Left colon (tissue), 2 donors: ENCODE results near the gene HPS1. TPM values are rescaled to one million over a fixed set of nuclear protein-coding genes. Genes with fewer than 3 reads are reported as not detected.

Experiments
- ATAC-seq: fragments of 200-7000 bp; cut with Tn5 transposase; one replicate; pipeline ENCODE4 v1.9.1; 2020; ENCODE audit warnings: mild to moderate bottlenecking, moderate library complexity
- DNase-seq, 2 donors: peaks; one replicate each; pipeline ENCODE4 v3.0.0-alpha.2; 2020
- intact Hi-C, 2 donors: fragments of 100-400 bp; cut with DNase I in 1 of 2; cut with micrococcal nuclease in 1 of 2; formaldehyde crosslinking; loops; one replicate each; pipeline versions ENCODE4 v1.11.2 to v1.14.0; 2022; cut with DNase I, micrococcal nuclease
- total RNA-seq, 2 donors: library from RNA; stranded (reverse); fragmentation: NEBNext Ultra II Directional; extraction: Animal tissue kit (Norgen Biotek cat#: 25700); gene quantifications; one replicate each; pipeline ENCODE4 v1.2.1, GENCODE V29; 2021
- donor health status: DM: no; HTN: no; CAD: no.
- donor health status: DM: yes; HTN: yes; CAD: no.

Gene HPS1
- total RNA-seq, 2 donors from 2014 or later, result 74.7 to 96.2 TPM

GRCh38 chr10:98418665-98419468 lies 27.9 kb downstream of the HPS1 start:
- intact Hi-C loops, result no loop called here
- DNase-seq (no peak), ATAC-seq (no peak)

GRCh38 chr10:98417973-98418664 lies 28.6 kb downstream of the HPS1 start:
- intact Hi-C loops, result no loop called here
- ATAC-seq (no peak), DNase-seq (no peak)

GRCh38 chr10:98417481-98417959 lies 29.2 kb downstream of the HPS1 start:
- ATAC-seq (no peak), DNase-seq (no peak)
- intact Hi-C loops, result no loop called here

GRCh38 chr10:98416606-98417388 lies 29.9 kb downstream of the HPS1 start:
- DNase-seq, result no peak
- intact Hi-C loops, result no loop called here
- ATAC-seq, result no peak

GRCh38 chr10:98415731-98416119 lies 31.0 kb downstream of the HPS1 start:
- DNase-seq (no peak), ATAC-seq (no peak)
- intact Hi-C loops, result no loop called here

- intact Hi-C loops, result no loop called here
- DNase-seq (peak; percentile 93 to 95), ATAC-seq (peak; percentile 95)
Observed at GRCh38 chr10:98414932-98415730, 31.6 kb downstream of the HPS1 start, which contains the start of gene PYROXD2. Gene PYROXD2, minus strand, starts transcription at chr10:98415182. Its CDS starts 47 bp downstream, at chr10:98415135.

GRCh38 chr10:98414578-98414931 lies 32.2 kb downstream of the HPS1 start:
- DNase-seq, result no peak
- intact Hi-C loops, result no loop called here
- no peak for ATAC-seq

- DNase-seq, result peak in 1 of 2 donors; percentile 22
- intact Hi-C loops, result no loop called here
- ATAC-seq, result no peak
Observed at GRCh38 chr10:98411768-98412167, 35.0 kb downstream of the HPS1 start.

- peak in 1 of 2 donors; percentile 9 for DNase-seq
- intact Hi-C loops, result no loop called here
- no peak for ATAC-seq
Observed at GRCh38 chr10:98411166-98411565, 35.6 kb downstream of the HPS1 start.

- intact Hi-C loops, result no loop called here
- no peak for ATAC-seq
- peak in 1 of 2 donors; percentile 17 for DNase-seq
Observed at GRCh38 chr10:98410759-98411158, 36.0 kb downstream of the HPS1 start.

- intact Hi-C loops, result no loop called here
- ATAC-seq, result no peak
- DNase-seq, result peak in 1 of 2 donors; percentile 9
Observed at GRCh38 chr10:98410135-98410743, 36.5 kb downstream of the HPS1 start.

- intact Hi-C loops, result no loop called here
- DNase-seq, result no peak
- no peak for ATAC-seq
Observed at GRCh38 chr10:98408799-98409198, 37.9 kb downstream of the HPS1 start.

GRCh38 chr10:98407744-98408241 lies 38.9 kb downstream of the HPS1 start:
- intact Hi-C loops, result no loop called here
- ATAC-seq (no peak), DNase-seq (no peak)

GRCh38 chr10:98407017-98407743 lies 39.6 kb downstream of the HPS1 start:
- peak; percentile 18 for ATAC-seq
- intact Hi-C loops, result no loop called here
- DNase-seq, result no peak

- ATAC-seq (no peak), DNase-seq (no peak)
- intact Hi-C loops, result no loop called here
Observed at GRCh38 chr10:98405422-98405821, 41.3 kb downstream of the HPS1 start.

- ATAC-seq (peak; percentile 69), DNase-seq (no peak)
- intact Hi-C loops, result no loop called here
Observed at GRCh38 chr10:98404571-98405359, 42.0 kb downstream of the HPS1 start.
